GM18498 (cell line): ENCODE measurements around the gene DOCK10.

ENCODE experiments used
- ATAC-seq: cut with Tn5 transposase; IDR thresholded peaks from one replicate; pipeline ENCODE4 v1.9.1; 2021; ENCODE audit warnings: mild to moderate bottlenecking, moderate library complexity; ENCODE audit not compliant: unreplicated experiment

The DOCK10 gene

GRCh38 chr2:224736227-224736626 is 306.0 kb downstream of the DOCK10 start:
- ATAC-seq, result no peak

DNA sequence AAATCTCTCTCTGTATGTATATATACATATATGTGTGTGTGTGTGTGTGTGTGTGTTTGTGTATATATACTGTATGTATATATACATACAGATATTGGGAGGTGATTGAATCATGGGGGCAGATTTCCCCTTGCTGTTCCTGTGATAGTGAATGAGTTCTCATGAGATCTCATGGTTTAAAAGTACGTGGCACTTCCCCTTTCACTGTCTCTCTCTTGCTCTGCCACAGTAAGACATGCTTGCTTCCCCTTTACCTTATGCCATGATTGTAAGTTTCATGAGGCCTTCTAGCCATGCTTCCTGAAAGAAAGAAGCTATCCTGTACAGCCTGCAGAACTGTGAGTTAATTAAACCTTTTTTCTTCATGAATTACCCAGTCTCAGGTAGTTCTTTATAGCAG is 307.3 kb downstream of the DOCK10 start:
- no peak for ATAC-seq

DNA sequence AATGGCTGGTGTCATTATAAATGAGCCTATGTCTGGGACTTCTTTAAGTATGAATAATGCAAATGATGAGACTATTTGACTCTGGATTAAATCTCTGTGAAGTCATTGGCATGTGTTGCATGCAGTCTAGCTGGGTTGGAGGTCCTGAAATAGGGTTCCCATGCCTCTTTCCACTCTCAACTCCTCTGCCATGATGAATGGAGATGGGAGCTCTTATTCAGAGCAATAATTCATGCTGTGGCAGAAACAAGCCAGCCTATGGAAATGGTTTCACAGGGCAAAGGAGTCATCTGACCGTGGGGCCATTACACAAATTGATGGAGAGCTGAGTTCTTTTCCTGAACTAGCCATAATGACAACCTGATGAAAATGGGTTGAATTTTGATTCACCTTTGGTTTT is 310.6 kb downstream of the DOCK10 start:
- ATAC-seq, result no peak

- no peak for ATAC-seq
Measured at GRCh38 chr2:224729435-224729834, 312.8 kb downstream of the DOCK10 start.

DNA sequence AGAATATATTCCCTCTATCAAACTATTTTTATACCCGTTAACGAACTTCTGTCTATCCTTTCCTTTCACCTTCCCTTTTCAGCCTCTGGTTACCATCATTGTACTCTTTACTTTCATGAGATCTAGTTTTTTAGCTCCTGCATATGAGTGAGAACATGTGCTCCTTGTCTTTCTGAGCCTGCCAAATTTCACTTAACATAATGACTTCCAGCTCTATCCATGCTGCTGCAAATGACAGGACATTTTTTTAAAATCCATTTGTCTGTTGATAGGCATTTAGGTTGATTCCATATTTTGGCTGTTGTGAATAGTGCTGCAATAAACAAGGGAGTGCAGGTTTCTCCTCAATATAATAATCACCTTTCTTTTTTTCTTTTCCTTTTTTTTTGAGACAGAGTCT is 317.9 kb downstream of the DOCK10 start:
- no peak for ATAC-seq

DNA sequence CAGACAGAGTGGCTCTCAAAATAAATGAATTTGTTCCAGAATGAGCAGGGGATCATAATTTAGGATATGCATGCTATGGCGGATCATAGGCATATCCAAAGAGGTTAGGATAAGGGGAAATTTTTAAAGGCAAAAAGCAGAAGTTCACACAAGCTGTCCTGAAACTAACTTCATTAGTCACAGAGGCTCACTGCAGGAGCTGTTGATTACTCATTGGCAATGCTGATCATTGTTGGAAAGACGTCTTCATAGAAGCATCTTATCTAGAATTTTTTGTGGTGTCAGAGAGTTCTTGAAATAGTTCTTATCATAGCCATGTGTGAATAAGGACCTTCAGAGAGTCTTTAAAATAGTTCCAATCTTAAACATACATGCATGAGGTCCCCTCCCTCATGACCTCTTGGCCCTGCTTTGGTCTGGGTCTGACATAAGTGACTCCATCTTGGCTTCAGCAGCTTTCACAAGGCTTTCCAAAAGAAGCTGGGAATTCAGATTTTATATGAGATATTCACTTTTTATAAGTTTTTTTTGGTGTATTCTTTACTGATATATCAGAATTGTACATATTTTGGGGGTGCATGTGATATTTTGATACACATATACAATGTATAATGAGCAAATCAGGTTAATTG is 318.6 kb downstream of the DOCK10 start:
- ATAC-seq, result no peak

GRCh38 chr2:224722770-224723169 is 319.5 kb downstream of the DOCK10 start:
- no peak for ATAC-seq

GRCh38 chr2:224722250-224722649 is 320.0 kb downstream of the DOCK10 start:
- no peak for ATAC-seq

DNA sequence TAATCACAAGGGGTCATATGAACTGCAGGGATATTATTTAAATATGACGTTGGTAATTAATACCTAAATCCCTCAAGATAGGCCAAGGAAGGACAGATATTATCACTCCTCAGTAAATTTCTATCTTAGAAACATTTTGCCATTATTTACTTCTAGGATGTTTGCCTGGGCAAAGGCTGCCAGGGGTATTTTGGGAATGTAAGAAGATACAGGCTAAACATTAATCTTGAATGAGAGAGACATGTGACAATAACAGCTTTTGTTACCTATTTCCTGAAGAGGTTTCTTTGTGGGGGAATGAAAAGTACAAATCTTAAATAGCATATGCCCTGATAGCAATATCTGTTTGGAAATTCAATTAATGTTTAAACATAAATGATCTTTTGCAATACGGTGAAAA is 325.3 kb downstream of the DOCK10 start:
- no peak for ATAC-seq

DNA sequence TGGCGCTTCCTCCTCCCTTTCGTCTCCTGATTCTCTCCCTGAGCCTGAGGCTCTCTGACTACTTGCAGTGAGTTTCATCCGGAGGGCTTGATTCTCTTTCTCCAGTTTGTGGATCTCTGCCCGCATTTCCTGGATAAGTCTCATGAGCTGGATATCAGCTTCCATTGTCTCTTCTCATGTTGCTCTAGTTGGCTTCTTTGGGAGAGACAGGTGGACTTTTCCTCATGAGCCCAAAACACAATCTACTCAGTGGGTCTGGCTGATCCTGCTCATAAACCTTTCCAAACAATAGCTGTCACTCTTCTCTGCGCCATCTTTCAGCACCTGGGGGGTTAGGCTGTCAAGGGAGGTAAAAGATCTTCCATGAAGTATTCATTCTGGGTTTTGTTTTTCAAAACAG is 326.1 kb downstream of the DOCK10 start, which contains the start of gene CCDC195:
TSS of gene CCDC195 (minus strand) at position 165 of the 400 bp plus-strand sequence. CDS start at position 165, 0 bp downstream.
- ATAC-seq, result no peak
